SHP77 treated with DMSO at 0.1 percent for 48 hours (cell line): Measurements from ENCODE around the gene IGLL5.

Experiments
- DNase-seq: peaks from one replicate; lab custom pipeline; 2025; lab: John Stamatoyannopoulos, UW

IGLL5 gene

GRCh38 chr22:22927196-22927887 lies 39.7 kb downstream of the IGLL5 start:
- DNase-seq, result no peak

DNA sequence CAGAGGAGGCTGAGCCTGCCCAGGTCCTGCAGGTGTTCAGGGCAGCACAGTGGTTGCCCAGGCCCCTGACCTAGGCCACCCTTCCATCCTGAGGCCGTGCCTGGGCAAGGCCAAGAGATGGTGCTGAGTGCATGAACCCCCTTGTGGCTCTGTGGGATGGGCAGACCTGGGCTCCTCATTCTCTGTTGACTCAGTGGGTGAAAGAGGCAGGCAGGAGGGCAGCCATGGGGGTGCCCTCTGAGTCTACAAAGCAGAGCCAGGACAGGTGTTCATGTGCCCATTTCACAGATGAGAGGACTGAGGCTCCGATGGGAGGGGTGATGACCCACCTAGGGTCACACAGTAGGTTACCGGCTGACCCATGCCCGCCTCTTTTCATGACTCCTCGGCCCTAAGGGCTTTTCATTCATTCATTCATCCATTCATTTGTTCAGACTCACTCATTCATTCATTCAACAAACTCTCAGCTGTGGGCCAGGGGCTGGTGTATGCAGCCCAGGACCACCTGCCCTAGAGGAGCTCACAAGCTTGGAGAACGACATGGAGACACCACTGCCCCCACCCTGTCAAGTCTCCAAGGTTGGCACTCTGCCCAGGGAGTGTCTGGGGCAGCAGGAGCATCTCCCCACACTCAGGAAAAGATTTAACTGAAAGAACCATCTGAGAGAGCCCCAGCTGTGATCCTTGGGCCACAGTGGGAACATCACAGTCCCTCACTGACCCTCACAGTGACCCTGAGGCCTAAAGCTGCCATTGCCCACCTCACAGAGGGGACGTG lies 40.5 kb downstream of the IGLL5 start:
- no peak for DNase-seq

DNA sequence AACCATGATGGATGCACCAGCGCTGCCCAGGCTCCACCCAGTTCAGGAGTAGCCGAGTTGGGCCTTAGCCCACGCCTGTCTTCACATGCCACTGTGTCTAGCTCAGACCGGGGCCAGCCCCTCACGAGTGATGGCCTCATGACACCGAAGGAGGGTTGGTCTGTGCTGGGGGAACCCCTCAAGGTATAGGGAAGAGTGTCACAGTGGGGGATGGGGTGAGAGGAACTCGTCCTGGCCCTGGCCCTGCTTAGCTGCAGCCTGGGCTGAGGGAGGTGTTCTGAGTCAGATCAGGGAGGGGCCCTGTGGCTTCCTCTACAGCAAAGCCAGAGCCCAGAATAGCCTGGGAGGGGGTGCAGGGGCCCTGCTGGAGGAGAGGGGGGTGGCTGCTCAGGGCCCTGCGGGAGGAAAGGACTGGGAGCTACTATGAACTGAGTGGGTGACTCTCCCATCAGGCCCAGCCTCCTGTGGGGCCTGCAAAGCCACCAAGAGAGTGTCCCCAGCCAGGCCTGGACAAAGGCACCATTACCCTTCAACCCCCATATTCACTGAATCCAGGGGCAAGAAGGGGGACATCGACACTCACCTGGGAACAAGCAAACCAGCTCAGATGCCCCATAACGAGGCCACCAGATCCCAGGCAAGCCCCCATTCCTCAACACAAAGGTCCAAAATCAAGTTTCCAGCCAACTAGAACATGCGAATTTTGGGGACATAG lies 41.2 kb downstream of the IGLL5 start:
- DNase-seq, result no peak

DNA sequence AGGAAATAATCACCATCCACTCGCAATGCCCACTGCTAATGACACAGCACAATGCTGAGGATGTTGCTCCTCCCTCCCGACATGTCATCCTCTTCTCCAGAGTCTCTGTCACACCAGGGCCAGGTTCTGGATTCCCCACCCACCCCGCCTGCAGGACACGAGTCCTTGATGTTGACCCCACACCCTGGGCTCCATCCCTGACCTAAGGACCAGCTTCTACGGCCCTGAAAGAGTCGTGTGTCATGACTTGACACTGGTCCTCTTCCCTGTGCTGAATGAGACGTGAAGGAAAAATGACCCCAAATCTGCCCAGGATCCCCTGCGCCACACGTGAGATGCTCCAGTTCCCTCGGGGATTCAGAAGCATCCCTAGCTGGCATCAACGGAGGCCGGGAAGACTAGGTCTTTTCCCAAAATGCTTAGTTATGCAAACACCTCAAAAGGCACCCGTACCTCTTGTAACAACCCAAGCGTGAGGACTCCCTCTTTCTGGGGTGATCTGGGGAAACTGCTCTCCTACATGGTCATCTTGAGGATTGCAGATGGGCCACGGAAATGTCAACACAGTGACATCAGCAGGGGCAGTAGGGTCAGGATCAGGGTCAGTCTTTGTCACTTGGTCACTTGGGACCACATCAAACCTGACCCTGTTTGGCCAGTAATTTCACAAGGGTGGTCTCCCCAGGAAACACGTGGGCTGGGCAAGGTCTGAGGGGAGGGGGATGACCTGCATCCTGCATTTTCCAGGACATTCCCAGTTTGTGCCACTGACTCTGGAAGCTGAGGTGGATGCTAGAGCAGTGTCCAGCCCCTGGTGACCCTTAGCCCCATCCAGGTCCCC lies 42.0 kb downstream of the IGLL5 start:
- no peak for DNase-seq

DNA sequence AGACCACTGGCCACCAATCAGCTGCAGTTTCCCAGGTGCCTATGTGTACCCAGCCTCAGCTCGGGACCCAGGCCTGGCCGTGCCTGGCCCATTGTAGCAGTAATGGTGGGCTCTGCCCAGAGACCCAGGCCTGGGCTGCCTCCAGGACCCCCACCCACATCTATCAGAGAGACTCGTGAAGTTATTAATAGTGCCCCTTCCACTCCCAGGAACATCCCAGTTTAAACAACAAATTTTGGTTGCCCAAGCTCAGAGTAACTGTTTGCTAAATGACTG lies 42.5 kb downstream of the IGLL5 start:
- DNase-seq, result no peak

GRCh38 chr22:22930571-22931556 lies 43.2 kb downstream of the IGLL5 start:
- DNase-seq, result no peak

GRCh38 chr22:22931557-22932270 lies 44.1 kb downstream of the IGLL5 start:
- no peak for DNase-seq

DNA sequence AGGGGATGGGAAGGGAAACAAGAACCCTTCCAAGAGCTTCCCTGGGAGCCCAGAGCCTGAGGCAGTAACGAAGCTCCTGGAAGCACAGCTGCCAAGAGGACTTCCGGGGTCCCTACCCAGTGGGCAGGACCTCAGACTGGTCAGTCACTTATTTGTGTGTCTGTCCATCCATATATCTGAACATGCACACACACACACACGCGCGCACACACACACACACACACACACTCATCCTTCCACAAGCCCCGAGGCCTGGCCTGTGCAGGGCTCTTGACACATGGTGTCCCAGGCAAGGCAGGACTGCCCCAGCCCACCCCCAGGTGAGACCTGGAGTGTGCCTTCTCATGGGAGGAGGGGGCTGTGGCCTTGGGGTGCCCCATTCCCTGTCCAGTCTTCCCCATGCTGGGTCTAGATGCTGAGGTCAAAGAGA lies 44.9 kb downstream of the IGLL5 start:
- no peak for DNase-seq

DNA sequence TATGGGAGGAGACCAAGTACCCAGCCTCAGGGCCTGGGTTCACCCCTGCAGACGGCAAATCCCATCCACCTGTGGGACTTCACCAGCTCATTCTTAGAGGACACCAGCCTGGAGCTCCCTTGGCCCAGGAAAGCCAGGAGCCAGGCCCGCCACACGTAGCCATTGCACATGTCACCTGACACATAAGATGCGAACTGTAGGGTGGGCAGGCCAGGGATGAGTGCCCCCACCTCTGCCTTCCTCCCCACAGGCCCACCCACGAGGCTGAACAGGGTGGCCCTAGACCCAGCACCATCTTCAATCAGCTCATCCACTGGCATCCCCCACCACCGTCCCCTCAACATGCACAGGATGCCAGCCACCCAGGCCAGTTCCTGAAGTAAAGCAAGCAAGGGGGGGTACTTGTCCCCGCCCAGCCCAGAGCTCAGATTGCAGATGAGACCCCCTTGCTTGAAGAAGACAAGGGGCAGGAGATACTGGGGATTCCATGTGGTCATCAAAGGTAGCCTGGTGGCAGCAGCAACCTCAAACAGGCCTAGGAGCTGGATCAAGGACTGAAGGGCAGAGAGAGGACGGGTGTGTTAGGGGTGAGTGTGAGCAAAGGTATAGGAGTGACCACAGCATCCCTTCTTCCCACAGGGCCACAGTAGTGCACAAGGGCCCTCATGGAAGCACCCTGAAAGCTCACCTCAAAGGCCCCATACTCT lies 45.6 kb downstream of the IGLL5 start:
- DNase-seq, result no peak

- no peak for DNase-seq
Observed at GRCh38 chr22:22933807-22934542, 46.4 kb downstream of the IGLL5 start.

GRCh38 chr22:22934543-22935055 lies 47.0 kb downstream of the IGLL5 start:
- DNase-seq, result no peak

DNA sequence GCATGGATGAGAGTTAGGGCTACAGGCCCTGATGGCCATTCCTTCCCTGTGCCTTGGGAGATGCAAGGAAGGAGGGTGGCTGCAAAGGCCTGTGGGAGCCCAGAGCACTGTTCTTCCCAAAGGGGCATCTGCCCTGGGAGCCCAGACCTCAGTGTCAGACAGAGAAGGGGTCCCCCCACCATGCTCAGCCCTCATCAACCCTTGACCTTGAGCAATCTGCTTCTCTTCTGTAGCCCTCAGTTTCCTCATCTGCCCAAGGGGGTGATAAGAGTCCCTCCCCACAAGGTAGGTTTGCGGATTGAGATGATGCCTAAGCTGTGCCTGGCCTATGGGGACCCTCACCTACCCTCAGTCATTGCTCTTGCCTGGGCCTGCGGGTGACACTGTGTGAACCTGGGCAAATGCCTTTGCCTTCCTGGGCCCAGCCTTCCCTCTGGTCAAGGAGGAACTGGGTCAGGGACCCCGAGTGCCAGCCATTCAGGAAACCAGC lies 47.5 kb downstream of the IGLL5 start:
- no peak for DNase-seq

- no peak for DNase-seq
Observed at GRCh38 chr22:22935546-22936157, 48.0 kb downstream of the IGLL5 start.

DNA sequence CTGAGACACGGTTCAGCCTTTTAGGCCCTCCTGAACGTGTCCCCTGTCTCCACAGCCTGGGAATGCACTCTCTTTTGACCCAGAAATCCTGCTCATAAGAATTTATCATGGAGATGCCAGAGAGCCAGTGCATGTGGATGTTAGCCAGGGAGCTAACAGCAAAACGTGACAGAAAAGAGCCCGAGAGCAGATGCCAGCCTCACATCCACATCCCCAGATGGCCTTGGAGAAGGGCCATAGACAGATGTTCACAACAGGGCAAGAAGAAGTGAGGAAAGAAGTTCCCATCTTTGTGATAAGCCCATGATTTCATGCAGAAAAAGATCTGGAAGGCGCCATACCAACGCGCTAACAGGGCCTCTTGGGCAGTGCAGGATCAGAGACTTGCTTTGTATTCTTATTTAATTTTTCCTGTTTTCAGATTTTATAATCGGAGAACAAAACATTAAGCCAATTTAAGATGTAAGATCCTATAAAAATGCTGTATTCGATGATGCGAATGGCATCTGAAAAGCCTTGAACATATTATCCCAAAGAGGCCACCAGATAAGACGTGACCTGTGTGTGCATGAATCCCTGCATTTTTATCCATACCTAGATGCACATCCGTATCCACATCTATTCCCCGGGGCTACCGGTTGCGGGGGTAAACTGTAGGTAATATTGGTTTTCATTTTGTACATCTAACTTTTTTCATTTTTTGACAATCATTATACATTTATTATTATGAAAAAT lies 48.7 kb downstream of the IGLL5 start:
- no peak for DNase-seq

GRCh38 chr22:22936915-22937656 lies 49.5 kb downstream of the IGLL5 start:
- DNase-seq, result no peak

- no peak for DNase-seq
Observed at GRCh38 chr22:22937894-22938480, 50.4 kb downstream of the IGLL5 start.
